Measurements from ENCODE around the gene ATP6V1E1. TPM values are rescaled to one million over a fixed set of nuclear protein-coding genes. Genes with fewer than 3 reads are reported as not detected.

Gene ATP6V1E1
- total and polyA plus RNA-seq, 8 donors: 19.2 to 78.9 (median 31.5) TPM

GRCh38 chr22:17612057-17612456 is 16.5 kb downstream of the ATP6V1E1 start:
- Histone ChIP-seq H3K4me1 (no peaks in the 10 kb centered on the region), H3K27me3 (no peaks in the 10 kb centered on the region), H3K27ac (no peak overlapping the region), H3K4me3 (no peak overlapping the region), H3K9me3 (no peaks in the 10 kb centered on the region), H3K36me3 (peaks cover 0 to 24% (median 13%) of the 10 kb centered on the region in 3 donors)
- ATAC-seq: no peak
- 64 to 66% methylated on average over 3 of the region's 3 CpGs for WGBS, 2 donors
- no peak for TF ChIP-seq CTCF (IDR thresholded peaks at IDR 0.05)
- no peak for FAIRE-seq
- no peak for DNase-seq
- intact Hi-C loops (cut with DNase I): no loop called here

DNA sequence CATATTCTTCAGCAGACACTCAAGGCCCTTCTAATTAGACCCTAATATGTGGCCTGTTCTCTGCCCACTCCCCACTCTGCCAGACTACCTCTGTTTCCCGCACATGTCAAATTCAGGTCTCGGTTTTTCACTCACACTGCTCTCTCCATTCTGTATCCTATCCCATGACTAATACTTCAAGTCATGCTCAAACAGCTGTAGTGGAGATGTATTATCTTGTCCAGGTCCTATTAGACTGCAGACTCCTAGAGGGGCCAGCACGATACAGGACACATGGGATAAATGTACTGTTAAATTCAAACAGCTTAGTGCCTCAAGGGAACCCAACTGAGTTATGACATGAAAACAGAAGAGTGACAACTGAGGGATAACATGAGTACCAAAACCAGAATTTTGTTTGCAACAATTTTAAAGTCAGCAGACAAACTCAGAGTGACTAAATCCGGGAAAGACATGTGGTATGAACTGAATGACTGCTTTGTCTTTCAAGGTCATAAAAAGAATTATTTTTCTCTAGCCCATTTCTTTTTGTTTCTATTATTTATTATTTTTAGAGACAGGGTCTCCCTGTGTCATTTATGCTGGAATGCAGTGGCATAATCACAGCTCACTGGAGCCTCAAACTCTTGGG is 20.5 kb downstream of the ATP6V1E1 start:
- H3K4me3 ChIP-seq: no peak overlapping the region
- no peaks in the 10 kb centered on the region for H3K9me3 ChIP-seq
- no peak for DNase-seq
- H3K27me3 ChIP-seq: no peaks in the 10 kb centered on the region
- peaks cover 0 to 21% (median 13%) of the 10 kb centered on the region in 3 donors for H3K36me3 ChIP-seq
- ATAC-seq: no peak
- 86 to 87% methylated on average over 4 of the region's 4 CpGs for WGBS, 2 donors
- FAIRE-seq: no peak
- no peak for TF ChIP-seq CTCF (IDR thresholded peaks at IDR 0.05)
- intact Hi-C loops (cut with DNase I): no loop called here
- H3K27ac ChIP-seq: no peak overlapping the region
- H3K4me1 ChIP-seq: no peaks in the 10 kb centered on the region

DNA sequence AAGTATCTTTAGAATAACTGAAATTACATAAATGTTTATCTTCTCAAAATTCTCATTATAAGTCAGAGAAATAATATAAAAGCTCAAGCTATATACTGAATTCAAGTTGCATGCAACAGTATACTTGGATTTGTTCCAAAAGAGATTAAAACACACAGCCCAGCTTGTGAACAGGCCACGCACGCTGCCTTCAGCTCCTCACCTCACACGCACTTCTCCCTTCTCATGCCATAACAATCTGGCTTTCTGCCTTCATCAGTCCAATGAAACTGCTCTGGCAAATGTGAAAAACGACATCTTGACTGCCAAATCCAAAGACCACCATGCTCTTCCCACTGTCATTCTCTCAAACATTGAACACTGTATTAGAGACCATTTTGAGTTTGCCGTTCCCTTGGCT is 22.1 kb downstream of the ATP6V1E1 start:
- H3K4me1 ChIP-seq: no peaks in the 10 kb centered on the region

DNA sequence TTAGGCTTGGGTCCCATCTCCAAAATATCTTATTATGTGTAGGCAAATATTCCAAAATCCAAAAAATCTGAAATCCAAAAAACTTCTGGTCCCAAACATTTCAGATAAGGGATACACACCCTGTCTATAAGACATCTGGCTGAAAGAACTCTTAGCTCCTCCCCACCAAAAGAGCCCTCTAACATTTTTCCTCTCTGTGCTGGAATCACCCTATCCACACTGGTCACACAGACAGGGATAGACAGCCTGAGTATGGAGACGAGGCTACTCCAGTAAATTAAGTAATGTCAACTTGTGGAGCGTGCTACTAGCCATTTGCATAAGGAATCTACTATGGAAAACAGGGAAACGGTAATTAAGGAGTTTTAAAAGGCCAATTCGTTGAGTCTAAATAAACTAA is 24.9 kb downstream of the ATP6V1E1 start:
- Histone ChIP-seq H3K9me3 (no peaks in the 10 kb centered on the region), H3K27me3 (no peaks in the 10 kb centered on the region), H3K36me3 (peaks cover 0 to 12% (median 8%) of the 10 kb centered on the region in 3 donors), H3K4me1 (no peaks in the 10 kb centered on the region), H3K4me3 (no peak overlapping the region), H3K27ac (no peak overlapping the region)
- no peak for DNase-seq
- no peak for TF ChIP-seq CTCF (IDR thresholded peaks at IDR 0.05)
- intact Hi-C loops (cut with DNase I): no loop called here
- no peak for ATAC-seq
- FAIRE-seq: no peak
- 88 to 95% methylated on average over 4 of the region's 4 CpGs for WGBS, 2 donors

More for the DNA sequence above, 22.1 kb downstream of the ATP6V1E1 start:
- no peak for DNase-seq
- H3K27me3 ChIP-seq: no peaks in the 10 kb centered on the region
- H3K4me3 ChIP-seq: no peak overlapping the region
- no peak for ATAC-seq
- peaks cover 0 to 6% (median under 1%) of the 10 kb centered on the region in 3 donors for H3K36me3 ChIP-seq
- WGBS, 2 donors: 56 to 57% methylated on average over 5 of the region's 5 CpGs
- H3K27ac ChIP-seq: no peak overlapping the region
- TF ChIP-seq CTCF (IDR thresholded peaks at IDR 0.05): no peak
- no peak for FAIRE-seq
- H3K9me3 ChIP-seq: no peaks in the 10 kb centered on the region
- intact Hi-C loops (cut with DNase I): no loop called here

- DNase-seq (no peak), ATAC-seq (no peak), FAIRE-seq (no peak)
- no peaks in the 10 kb centered on the region for H3K27me3 ChIP-seq
- H3K9me3 ChIP-seq: no peaks in the 10 kb centered on the region
- no peak for TF ChIP-seq CTCF (IDR thresholded peaks at IDR 0.05)
- H3K4me3 ChIP-seq: no peak overlapping the region
- intact Hi-C loops (cut with DNase I): no loop called here
- H3K4me1 ChIP-seq: no peaks in the 10 kb centered on the region
- no peak overlapping the region for H3K27ac ChIP-seq
- WGBS, 2 donors: 55 to 63% methylated on average over 3 of the region's 3 CpGs
- H3K36me3 ChIP-seq: peaks cover 0 to 38% (median 27%) of the 10 kb centered on the region in 3 donors
Observed at GRCh38 chr22:17601031-17601430, 27.5 kb downstream of the ATP6V1E1 start.
